HFF-Myc (cell line): Measurements from ENCODE around the gene NLE1.
"Not testable (repeated sequence)": the region's sequence is repeated elsewhere in the genome, so short reads cannot be mapped to it uniquely, and the experiment has no call there.

Experiments
- DNase-seq: peaks from one replicate; pipeline ENCODE4 v3.0.0-alpha.2; 2011; ENCODE audit warnings: low read depth; ENCODE audit errors: extremely low read depth
- H3K4me3 ChIP-seq: replicated peaks from 2 replicates; pipeline ENCODE4 v1.5.1; 2011; ENCODE audit warnings: low read depth, mild to moderate bottlenecking, control low read depth, low read length
- TF ChIP-seq, protein P1 (sequence below): IDR thresholded peaks from 2 replicates; pipeline ENCODE4 v1.5.1; 2012; ENCODE audit warnings: mild to moderate bottlenecking, low read depth, low read length, control low read depth; ENCODE audit errors: missing control alignments

NLE1 gene

DNA sequence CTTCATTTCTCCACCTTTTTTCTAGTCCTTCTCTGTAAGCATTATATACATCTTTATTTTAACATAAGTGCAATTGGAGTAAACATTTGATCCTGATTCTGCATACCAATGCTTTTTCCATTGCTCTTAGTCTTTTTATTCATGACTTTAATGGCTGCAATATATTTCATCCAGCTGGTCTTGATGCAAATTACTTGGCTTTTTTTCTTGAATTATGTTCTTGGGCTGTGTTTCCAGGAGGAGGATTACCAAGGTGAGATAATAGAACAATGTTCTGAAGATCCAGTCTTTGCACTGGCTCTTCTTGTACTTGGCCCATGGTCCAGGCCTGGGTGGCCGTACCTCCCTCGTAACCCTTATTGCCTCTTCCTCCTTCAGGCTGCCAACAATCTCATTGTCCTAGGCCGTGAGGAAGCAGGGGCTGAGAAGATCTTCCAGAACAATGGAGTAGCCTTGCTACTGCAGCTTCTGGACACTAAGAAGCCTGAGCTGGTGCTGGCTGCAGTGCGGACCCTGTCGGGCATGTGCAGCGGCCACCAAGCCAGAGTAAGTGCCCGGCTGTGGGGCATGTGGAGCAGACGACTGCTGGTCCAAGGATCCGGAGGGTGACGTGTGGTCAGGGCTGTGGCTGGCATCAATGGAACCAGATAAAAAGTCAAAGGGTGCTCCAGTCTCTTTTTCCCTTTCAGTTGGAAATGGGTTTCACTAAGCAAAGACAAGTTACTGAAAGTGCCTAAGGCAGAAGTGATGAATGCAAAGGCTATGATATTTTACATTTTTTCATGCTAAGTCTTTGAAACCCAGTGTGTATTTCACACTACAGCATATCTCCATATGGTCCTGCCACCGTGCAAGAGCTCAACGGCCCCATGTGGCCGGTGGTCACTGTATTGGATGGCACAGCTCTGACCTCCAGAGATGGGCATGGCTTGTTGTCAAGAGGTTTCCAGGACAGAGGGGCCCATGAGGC, 12.4 kb upstream of the NLE1 start:
- TF ChIP-seq, protein P1, sequence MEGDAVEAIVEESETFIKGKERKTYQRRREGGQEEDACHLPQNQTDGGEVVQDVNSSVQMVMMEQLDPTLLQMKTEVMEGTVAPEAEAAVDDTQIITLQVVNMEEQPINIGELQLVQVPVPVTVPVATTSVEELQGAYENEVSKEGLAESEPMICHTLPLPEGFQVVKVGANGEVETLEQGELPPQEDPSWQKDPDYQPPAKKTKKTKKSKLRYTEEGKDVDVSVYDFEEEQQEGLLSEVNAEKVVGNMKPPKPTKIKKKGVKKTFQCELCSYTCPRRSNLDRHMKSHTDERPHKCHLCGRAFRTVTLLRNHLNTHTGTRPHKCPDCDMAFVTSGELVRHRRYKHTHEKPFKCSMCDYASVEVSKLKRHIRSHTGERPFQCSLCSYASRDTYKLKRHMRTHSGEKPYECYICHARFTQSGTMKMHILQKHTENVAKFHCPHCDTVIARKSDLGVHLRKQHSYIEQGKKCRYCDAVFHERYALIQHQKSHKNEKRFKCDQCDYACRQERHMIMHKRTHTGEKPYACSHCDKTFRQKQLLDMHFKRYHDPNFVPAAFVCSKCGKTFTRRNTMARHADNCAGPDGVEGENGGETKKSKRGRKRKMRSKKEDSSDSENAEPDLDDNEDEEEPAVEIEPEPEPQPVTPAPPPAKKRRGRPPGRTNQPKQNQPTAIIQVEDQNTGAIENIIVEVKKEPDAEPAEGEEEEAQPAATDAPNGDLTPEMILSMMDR: no peak
- H3K4me3 ChIP-seq: no peak overlapping the region
- no peak for DNase-seq

- no peak for DNase-seq
- TF ChIP-seq, protein P1: no peak
- H3K4me3 ChIP-seq: no peak overlapping the region
Measured at GRCh38 chr17:35152421-35153140, 10.5 kb upstream of the NLE1 start.

GRCh38 chr17:35151080-35151479, 9.0 kb upstream of the NLE1 start:
- H3K4me3 ChIP-seq, DNase-seq: not testable (repeated sequence)

- TF ChIP-seq, protein P1: no peak
- no peak for DNase-seq
- no peak overlapping the region for H3K4me3 ChIP-seq
Measured at GRCh38 chr17:35149941-35150340, 7.8 kb upstream of the NLE1 start.

DNA sequence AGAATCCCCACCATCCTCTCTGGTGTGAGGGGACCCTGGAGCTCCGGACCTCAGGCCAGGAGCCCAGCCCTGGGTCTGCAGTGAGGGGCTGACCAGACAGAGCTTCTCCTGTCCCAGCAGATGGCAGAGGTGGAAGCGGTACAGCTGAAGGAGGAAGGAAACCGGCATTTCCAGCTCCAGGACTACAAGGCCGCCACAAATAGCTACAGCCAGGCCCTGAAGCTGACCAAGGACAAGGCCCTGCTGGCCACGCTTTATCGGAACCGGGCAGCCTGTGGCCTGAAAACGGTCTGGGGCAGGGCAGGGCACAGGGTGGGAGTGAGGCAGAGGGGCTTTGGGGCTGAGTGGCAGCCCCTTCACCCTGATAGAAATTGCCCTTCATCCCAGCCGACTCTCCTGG, 6.0 kb upstream of the NLE1 start:
- no peak for DNase-seq
- TF ChIP-seq, protein P1: no peak
- no peak overlapping the region for H3K4me3 ChIP-seq

DNA sequence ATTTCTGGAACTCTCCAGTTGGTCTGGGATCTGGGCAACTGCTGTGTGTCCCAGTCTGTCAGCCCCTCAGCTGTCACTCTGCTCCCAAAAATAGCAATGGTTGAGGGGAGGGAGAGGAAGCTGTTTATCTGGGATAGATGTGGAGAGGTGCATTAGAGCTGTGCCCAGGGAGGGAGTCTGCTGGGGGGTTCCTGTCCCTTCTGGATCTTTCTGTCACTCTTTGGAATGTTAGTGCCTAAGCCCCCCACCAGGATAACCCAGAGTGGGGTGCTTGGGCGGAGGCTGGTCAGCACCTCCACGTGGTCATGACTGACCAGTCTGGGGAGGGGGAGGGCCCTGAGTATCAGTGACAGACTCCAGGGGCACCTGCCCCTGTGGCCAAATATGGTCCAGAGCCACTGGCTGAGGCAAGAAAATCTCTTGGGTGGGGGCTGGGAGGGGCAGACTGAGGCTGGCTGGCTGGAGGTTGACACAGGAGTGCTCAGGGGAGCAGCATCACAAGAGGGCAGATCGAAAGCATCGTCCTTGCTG, 5.3 kb upstream of the NLE1 start, which contains the start of gene UNC45B:
Gene UNC45B (plus strand): TSS at position 443 of the 531 bp plus-strand sequence. CDS start 447 bp downstream, outside the sequence.
- no peak within 1 kb of the TSS for H3K4me3 ChIP-seq
- no peak for DNase-seq

More for the DNA sequence above, 5.3 kb upstream of the NLE1 start, which contains the start of gene UNC45B:
- TF ChIP-seq, protein P1: no peak
